HL-60/S4 treated with retinoic acid at 250 ng/mL for 4 days and 3 days (cell line): ENCODE results near the gene MYLK.
"Not testable (repeated sequence)": the region's sequence is repeated elsewhere in the genome, so short reads cannot be mapped to it uniquely, and the experiment has no call there.

Source experiments
- in situ Hi-C: fragments of 300-500 bp; cut with MboI; formaldehyde crosslinking; loops from 2 replicates; pipeline ENCODE4 v1.7.0; 2022; ENCODE audit warnings: low sequenced_read_pairs

The MYLK gene

DNA sequence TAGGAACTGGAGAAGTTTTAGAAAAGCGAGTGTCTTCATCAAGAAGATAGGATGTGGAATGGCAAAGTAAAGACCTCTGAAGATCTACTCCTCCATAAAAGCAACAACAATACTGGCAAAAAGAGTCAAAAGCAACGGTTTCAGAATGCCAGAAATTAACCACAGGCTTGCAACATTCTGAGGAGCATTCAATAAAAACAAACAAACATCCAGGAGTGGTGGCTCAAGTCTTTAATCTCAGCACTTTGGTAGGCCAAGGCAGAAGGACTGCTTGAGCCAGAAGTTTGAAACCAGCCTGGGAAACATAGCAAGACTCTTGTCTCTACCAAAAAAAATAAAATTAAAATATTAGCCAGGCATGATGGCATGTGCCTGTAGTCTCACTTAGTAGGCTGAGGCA lies 156.1 kb downstream of the MYLK start:
- in situ Hi-C loops: no loop called here

DNA sequence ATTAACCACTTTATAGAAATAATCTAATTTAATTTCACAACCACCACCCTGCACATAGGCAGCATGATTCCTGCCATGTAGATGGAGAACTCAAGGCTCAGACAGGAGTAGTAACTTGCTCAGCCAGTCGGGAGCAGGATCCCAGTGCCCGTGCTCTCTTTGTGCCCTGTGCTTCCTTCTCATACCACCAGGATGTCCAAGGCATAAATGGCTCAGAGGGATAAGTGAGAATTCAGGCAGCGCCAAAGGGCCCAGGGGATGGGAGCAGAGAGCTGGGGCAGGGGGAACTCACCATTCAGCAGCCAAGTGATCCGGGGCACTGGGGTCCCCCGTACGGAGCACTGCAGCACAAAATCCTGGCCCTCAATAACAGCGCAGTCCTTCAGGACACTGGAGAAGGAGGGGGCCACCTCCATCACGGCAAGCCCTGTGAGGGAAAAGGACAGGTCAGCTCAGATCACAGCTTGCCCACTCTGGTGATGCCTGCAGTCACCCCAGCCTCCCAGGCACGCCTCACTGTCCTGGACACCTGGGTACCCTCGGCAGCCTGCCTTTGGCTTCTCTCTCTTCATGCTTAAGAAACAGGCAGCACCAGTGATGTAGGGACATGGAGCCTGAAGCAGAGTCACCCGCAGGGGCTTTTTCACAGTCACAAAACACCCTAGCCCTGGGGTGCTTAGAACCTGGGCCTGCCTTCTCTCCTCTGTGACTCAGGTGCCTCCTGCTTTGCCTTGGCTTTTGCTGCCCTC lies 158.3 kb downstream of the MYLK start:
- in situ Hi-C loops: no loop called here

DNA sequence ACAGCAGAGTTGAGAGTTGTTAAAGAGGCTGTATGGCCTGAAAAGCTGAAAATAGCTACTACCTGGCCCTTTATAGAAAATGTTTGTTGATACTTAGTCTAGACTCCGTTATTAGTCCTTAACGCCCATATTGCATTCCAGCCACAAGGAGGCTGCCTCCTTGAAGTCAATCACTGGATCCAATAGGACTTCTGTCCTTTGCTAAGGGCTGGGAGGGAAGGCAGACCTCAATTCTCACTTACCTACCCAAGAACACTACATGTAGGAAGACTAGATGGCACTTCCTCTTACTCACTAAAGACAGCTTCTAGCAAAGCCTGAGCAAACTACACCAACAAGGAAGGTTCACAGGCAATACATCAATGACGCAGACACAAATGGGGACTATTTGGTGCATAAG lies 159.8 kb downstream of the MYLK start:
- in situ Hi-C loops: no loop called here

DNA sequence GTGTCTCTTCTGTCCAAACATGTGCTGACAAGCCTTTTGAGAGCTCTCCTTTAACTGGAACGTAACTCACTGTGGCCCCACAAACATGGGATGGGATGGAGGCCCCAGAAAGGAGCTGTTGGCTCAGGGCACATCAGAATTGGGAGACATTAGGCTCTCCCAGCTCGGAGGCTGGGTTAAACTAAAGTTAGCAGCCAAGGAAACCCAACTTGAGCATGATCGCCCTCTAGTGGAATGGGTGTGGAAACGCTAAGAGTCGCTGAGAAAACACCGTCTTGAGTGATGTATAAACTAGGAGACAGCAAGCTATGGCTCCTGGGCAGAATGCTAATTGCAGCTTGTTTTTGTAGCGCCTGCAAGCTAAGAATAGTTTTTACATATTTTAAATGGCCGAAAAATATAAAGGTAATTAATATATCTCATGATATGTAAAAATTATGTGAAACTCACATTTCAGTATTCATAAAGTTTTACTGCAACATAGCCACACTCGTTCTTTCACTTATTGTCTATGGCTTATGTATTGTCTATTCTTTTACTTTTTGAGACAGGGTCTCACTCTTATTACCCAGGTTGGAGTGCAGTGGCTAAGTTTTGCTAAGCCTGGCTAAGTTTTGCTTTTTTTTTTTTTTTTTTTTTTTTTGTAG lies 160.5 kb downstream of the MYLK start:
- in situ Hi-C loops: no loop called here

DNA sequence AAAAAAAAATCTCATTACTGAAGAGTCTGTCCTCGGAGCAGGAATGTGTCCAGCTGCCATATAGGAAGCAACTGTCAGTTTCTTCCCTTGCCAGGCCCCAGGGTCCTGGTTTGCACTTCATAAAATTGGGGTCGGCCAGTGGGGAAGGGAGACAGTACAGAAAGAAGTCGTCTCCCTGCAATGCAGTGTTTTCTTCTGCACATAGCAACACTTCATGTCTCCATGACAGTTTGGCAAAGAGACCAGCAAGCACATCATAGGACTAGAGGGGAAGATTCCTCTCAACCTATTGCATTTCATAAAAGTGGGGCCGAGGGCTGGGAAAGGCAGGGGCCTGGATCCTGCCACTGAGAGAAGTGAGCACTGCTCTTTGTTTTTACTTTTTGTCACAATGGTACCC lies 161.1 kb downstream of the MYLK start:
- in situ Hi-C loops: no loop called here

DNA sequence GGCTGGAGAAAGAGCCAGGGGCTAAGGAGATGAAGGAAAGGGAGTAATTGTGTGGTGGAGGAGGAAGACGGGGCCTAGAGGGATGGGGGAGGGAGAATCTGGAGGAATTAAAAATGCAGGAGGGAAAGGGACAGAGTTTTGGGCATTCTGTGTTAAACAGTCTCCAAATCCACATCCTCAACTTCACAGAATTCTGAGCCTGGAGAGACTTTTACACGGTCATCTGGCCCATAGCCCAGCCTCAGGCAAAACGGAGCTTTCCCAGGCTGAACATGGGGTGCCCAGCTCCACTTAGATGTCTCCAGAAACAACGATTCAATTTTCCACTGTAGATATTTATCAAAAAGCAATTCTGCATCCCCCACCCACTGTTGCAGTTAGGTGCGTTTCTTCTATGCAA lies 161.7 kb downstream of the MYLK start:
- in situ Hi-C loops: no loop called here

DNA sequence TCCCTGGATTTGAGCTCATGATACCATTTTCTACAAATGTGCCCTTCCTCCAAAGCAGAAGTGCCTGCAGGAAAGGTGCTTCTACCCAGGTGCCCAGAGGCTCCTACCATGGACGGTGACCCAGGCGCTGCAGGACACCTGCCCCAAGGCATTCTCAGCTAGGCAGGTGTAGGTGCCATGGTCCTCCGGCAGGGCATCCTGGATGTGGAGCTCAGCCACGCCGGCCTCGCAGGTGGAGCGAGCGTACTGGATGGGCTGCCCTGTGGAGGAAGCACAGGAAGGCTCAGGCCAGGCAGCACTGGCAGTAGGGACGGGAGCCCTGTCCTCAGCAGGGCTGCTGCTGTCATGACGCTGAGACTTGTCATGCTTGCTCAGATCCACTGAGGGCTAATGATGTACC lies 162.1 kb downstream of the MYLK start:
- in situ Hi-C loops: no loop called here

DNA sequence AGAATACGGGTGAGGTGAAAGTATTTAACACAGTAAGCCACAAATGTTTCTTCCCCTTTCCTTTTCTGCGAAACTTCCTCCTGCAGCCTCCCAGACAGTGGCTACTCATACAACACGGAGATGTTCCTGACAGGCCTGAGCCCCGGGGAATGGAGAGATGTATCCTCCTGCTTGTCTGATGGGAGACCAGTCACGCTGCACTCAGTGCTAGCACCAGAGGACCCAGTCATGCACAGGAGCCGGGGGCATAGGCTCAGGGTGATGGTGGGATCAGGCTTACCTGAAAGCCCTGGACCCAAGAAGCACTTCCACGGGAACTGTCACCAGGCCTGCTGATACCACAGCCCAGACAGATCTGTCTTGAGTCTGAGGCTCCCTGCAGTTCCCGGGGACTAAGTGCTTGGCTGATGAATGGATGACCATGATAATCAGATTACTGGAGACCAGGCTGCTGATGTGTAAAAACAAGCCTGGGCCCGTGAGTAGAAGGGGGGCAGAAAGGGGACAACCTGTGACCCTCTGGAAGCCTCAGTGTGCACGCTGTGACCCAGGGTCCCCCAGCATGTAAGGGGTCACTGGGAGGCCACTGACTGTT lies 162.9 kb downstream of the MYLK start:
- in situ Hi-C loops: not testable (repeated sequence)

DNA sequence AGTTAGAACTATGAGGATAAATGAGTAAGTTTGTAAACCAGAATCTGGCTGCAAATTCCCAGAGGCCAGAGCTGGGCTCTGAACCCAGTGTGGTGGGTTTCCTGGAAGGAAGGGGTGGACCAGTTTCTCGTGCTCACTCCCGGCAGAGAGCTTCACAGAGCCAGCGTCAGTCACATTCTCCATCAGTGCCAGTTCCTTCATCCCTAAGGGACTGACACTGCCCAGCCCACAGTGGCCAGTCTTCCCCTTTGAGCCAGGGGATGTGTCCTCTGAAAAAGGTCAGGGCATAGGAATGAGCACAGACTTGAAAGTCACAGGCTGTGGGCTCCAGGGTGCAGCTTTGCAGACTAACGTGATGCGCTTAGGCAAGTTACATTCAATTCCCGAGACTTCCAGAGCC lies 163.5 kb downstream of the MYLK start:
- in situ Hi-C loops: no loop called here

DNA sequence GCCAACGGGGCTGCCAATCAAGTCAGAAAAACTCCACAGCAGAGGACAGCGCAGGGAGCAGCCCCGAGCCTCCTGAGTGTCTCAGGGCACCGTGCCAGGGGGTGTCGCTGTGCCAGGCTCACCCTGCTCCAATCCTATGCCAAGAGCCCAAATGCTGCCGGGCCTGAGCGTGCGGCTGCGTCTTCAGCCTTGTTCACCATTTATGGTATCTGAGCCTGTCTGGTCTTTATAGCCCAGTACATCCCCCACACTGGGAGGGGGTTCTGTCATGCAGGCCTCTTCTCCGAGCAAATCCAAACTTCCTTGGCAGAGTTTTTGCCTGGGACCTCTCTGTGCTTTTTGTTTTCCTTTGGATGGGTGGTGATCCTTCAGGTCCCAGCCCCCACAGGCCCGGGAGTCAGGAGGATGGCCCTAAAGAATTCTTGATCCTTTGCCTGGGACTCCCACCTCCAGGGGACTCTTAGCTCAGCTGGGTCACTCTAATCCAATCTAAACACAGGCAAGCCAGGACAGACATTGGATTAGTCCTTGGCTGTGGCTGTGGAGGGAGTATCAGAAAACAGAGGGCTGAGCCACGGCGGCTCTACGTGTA lies 164.2 kb downstream of the MYLK start:
- in situ Hi-C loops: no loop called here

DNA sequence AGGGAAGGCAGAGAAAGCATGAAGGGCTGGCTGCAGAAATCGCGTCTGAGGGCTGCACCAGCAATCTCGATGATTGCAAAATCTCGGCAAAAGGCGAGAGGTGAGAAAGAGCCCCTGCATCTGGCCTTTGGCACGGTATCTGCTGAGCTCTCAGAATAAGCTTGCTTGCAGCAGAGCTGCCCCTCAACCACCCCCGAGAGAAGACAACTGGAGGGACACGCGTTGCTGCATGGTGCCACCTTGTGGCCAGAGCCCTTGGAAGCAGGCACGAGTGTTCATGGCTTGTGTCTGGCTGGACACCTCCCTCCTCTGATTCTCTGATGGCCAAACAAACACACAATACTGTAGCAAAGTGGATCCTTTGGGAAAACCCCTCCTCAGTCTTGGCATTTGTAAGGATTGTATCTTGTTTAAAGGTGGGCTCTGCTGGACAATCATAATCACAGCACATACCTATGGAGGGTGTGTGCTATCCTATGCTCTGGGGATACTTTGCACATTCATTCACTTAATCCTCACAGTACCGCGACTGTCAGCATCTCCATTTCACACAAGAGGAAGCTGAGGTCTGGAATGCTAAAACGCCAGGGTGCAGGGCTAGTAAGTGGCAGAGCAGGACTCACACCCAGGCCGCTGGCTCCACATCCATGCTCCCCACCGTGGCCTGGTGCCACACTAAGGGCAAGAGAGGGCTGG lies 164.9 kb downstream of the MYLK start:
- in situ Hi-C loops: not testable (repeated sequence)

DNA sequence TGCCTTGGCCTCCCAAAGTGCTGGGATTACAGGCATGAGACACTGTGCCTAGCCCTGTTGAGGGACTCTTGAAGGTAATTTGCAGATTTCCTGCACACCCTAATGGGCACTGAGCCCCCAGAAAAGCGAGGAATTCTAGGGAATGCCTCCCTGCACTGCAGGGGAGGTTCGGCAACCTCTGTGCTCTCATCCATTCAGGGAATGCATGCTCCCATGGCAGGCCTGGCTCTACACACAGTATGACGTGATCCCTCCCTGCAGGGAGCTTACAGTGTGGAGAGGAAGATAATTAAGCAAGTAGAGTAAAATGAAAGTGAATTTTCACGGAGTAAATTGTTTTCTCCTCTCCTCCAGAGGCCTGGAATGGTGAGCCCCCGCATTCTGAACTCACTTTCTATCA lies 166.0 kb downstream of the MYLK start:
- in situ Hi-C loops: no loop called here

DNA sequence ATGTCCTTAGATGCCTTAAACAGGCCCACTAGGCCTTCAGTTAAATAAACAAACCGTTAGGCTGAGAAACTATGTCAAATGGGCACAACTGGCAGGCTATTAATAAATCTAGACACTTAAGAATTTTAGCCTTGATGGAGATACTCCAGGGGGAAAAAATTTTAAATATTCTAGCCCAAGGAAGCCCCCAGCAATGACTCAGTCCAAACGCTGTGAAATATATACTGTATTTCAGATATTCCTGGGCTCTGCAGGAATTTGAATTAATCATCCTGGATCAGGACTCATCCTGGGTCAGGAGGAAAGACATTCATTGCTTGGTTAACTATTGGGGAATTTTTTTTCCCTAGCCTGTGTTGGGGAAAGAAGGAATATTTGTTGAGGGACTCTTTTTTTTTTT lies 166.7 kb downstream of the MYLK start:
- in situ Hi-C loops: not testable (repeated sequence)

DNA sequence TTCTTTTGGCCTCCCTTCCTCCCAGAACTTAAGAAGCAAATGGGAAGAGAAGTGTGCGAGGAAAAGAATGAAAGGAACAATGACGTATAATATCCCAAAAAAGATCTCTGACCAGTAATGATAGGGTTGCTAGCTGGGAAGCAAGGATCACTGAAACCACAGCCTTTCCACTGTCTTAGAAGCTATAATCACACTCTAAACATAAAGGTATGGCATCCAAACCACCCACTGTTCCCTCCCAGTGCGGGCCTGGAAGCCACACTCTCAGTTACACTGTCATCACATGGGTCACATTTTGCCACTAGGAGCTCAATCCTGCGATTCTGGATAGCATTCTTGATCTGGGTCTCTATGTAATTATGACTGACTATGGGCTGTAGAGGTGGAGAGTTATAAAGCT lies 167.7 kb downstream of the MYLK start:
- in situ Hi-C loops: no loop called here

DNA sequence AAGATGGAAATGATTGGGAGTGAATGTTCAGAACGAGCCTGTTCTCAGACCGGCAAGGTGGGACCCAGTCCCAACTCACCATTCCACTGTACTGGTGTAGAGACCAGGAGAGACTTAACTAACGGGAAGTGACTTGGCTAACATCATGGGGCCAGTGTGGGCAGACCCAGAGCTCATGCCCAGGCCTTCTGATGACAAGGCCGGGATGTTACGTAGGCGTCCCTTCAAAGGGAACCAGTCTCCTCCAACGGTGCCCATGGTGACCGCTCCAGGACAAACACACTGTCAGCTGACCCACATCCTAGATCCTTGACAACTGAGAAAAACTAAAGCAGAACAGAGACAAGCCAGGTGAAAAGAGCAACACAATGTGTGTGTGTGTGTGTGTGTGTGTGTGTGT lies 170.9 kb downstream of the MYLK start:
- in situ Hi-C loops: no loop called here

DNA sequence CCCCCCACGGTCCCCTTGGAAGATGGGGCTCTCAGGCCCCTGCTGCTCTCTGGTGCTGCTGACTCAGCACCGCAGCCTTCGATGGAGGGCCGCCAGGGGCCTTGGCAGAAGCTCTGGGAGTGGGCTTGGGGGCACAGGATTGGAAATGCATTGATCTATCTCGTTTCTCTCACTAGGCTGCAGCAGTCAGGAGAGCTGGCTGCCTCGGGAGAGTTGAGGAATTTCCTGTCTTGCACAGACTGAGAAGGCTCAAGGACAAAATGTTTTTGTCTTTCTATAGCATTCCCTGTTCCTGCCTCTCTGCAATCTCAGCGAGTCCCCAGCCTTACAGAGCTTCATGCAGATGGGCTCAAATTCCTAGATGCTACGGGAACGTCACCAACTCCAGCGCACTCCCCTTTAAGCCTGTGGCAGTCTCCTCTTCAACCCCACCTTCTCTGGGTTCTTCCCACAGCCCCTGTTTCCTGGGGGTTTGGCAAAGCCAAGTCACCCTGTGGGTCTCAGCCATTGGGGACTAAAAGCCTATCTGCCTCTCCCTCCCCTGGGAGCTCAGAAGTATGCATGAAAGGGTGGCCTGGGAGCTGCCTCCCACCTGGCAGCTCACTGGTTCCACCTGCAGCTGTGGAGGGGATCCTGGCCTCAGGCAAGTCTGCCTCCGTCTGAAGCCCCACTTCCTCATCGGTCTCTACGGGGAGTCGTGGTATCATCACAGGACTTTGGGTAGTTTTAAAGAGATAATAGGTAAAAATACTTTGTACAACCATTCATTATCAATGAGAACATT lies 171.9 kb downstream of the MYLK start:
- in situ Hi-C loops: no loop called here

DNA sequence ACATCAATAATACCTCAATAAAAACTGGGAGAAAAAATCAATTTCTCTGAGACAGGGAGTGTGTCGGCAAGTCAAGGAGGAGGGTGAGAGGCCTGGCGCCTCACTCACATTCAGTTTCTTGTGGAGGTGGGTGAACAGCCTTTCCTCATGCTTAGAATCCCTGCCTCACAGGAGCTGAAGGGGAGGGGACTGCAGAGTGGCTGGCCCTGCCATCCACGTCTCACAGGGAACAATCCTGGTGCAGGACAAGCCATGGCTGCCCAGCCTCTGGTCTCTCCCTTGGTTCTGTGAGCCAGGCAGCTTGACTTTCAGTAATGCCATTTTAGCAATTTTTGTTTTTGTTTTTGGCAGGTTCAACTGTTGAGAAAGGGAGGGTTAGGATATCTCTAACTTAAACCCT lies 172.8 kb downstream of the MYLK start:
- in situ Hi-C loops: no loop called here

DNA sequence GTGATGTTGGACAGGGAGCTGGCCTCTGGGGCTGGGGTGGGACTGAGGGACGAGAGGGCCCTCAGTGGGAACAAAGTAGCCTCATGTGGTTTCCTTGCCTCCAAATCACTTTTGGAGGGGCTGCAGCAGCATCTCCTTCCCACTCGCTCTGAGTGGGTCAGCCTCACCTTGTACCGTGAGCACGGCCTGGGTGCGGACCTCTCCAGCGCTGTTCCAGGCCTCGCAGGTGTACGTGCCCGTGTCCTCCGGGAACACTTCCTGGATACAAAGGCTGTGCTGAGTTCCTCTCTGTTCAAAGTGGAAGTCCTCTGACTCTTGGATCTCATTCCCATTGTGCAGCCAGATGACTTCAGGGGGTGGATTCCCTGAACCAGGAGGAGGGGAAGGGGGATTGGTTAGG lies 175.6 kb downstream of the MYLK start:
- in situ Hi-C loops: no loop called here

DNA sequence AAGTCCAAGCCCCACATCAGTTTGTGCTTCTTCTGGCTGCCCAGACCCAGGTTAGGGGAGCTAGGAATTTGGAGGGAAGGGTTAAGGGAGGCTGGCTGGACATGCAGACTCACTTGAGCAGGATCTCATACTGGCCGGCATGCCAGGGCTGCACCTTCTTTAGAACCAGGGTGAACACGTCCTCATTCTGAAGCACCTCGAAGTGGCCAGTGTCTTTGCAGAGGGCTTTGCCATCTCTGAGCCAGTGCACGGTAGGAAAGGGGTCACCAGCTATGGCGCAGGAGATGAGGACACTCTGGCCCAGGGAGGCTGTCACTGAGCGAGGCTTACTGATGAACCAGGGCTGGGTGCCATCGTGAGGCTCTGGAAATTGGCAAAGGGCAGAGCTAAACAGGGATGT lies 176.5 kb downstream of the MYLK start:
- in situ Hi-C loops: not testable (repeated sequence)

DNA sequence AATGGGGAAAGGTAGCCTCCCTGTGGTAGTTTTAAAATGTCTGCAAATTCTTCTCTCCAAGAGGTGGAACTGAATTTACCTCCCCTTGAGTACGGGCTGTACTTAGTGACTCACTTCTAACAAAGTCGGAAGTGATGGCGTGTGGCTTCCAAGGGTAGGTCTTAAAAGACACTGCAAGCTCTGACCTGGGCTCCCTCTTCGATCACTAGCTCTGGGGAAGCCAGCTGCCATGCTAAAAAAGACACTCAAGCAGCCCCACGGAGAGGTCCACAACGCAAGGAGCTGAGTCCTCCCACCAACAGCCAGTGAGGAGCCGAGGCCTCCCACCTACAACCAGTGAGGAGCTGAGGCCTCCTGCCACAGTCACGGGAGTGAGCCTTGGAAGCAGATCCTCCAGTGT lies 177.3 kb downstream of the MYLK start:
- in situ Hi-C loops: no loop called here
